Measurements from ENCODE around the gene SYDE1.

SYDE1 gene

DNA sequence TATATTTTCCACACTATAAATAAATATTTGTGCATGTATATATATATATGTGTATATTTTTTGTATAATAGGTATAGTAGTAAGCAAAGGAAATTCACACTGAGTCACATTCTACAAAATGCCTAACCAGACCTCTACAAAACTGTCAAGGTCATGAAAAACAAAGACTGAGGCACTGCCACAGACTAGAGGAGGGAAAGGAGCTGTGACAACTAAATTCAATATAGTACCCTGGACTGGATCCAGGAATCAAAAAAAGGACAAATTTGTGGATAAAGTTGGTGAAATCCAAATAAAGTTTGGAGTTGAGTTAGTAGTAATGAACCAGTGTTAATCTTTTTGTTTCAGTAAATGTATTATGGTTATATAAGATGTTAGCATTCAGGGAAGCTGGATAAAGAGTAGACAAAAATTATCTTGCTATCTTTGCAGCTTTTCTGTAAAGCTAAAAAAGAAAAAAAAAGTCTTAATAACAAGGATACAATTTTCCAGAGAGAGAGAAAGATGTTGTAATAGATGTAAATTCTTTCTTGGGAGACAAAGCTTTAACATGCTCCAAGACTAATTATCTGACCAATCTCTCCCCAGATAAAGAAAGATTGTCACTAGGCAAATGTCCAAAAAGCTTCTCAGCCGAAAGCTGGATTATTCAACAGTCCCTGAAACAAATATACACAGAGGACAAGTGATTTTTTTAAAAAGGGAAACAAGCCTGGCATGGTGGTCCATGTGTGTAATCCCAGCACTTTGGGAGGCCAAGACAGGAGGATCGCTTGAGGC is 19.1 kb downstream of the SYDE1 start:
- peak overlapping the region; percentile 80 for H3K4me3 ChIP-seq (ENCODE audit: low read length, poor library complexity, severe bottlenecking)
- no peak for TF ChIP-seq EZH2phosphoT487 (IDR thresholded peaks at IDR 0.05; ENCODE audit: borderline replicate concordance)
- TF ChIP-seq, protein P1, sequence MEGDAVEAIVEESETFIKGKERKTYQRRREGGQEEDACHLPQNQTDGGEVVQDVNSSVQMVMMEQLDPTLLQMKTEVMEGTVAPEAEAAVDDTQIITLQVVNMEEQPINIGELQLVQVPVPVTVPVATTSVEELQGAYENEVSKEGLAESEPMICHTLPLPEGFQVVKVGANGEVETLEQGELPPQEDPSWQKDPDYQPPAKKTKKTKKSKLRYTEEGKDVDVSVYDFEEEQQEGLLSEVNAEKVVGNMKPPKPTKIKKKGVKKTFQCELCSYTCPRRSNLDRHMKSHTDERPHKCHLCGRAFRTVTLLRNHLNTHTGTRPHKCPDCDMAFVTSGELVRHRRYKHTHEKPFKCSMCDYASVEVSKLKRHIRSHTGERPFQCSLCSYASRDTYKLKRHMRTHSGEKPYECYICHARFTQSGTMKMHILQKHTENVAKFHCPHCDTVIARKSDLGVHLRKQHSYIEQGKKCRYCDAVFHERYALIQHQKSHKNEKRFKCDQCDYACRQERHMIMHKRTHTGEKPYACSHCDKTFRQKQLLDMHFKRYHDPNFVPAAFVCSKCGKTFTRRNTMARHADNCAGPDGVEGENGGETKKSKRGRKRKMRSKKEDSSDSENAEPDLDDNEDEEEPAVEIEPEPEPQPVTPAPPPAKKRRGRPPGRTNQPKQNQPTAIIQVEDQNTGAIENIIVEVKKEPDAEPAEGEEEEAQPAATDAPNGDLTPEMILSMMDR (conservative IDR thresholded peaks at IDR 0.05; ENCODE audit: low read length), result no peak
- peaks cover 27% of the 10 kb centered on the region for H3K79me2 ChIP-seq (ENCODE audit: insufficient read depth, low read length)
- peaks cover 5% of the 10 kb centered on the region for H4K20me1 ChIP-seq (ENCODE audit: insufficient read depth, low read length, poor library complexity, severe bottlenecking)
- H3F3A ChIP-seq (ENCODE audit: low read depth), result no peaks in the 10 kb centered on the region
- H3K4me2 ChIP-seq (ENCODE audit: low read depth, low read length, poor library complexity, severe bottlenecking), result peak overlapping the region; percentile 79
- peaks cover 29% of the 10 kb centered on the region for H3K4me1 ChIP-seq (ENCODE audit: insufficient read depth, low read length, poor library complexity, severe bottlenecking)
- no peaks in the 10 kb centered on the region for H3K9me2 ChIP-seq (replicated peaks; ENCODE audit: low read depth, low read length)
- H3K9ac ChIP-seq (ENCODE audit: low read depth, low read length, poor library complexity, severe bottlenecking), result peak overlapping the region; percentile 78
- H3K36me3 ChIP-seq (ENCODE audit: insufficient read depth, low read length), result peaks cover 6% of the 10 kb centered on the region; the same call in 1 of the 2 replicates
- no peaks in the 10 kb centered on the region for H3K27me3 ChIP-seq (ENCODE audit: insufficient read depth, low read length, poor library complexity, severe bottlenecking)
- H2AFZ ChIP-seq (ENCODE audit: low read length), result peak overlapping the region; percentile 63; the same call in 1 of the 2 replicates
- H3K9me3 ChIP-seq (ENCODE audit: insufficient read depth, low read depth, low read length), result no peaks in the 10 kb centered on the region

DNA sequence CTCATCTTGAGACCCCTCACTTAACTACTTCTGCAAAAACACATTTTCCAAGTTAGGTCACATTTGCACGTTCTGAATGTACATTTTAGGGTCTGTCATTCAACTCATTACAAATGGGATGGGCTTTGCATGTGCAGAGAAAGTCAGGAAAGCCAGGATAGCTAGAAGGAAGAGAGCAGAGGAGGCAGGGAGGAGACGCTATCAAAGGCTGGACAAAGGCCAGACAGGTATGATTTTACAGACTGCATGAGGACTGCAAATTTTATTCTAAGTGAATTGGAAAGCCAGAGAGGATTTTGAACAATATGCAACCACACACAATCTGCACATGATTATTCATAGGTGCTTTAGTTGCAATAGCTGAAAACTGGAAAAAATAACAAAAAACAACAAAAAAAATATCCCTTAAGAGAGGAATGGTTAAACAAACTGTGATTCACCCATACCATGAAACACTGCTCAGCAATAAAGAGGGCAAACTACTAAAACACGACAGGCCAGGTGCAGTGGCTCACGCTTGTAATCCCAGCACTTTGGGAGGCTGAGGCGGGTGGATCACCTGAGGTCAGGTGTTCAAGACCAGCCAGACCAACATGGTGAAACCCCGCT is 21.1 kb downstream of the SYDE1 start:
- H3K36me3 ChIP-seq (ENCODE audit: insufficient read depth, low read length), result no peaks in the 10 kb centered on the region
- no peaks in the 10 kb centered on the region for H3K27me3 ChIP-seq (ENCODE audit: insufficient read depth, low read length, poor library complexity, severe bottlenecking)
- H4K20me1 ChIP-seq (ENCODE audit: insufficient read depth, low read length, poor library complexity, severe bottlenecking), result peaks cover 5% of the 10 kb centered on the region
- peaks cover 17% of the 10 kb centered on the region for H3K79me2 ChIP-seq (ENCODE audit: insufficient read depth, low read length)
- no peaks in the 10 kb centered on the region for H3F3A ChIP-seq (ENCODE audit: low read depth)
- TF ChIP-seq, protein P1 (conservative IDR thresholded peaks at IDR 0.05; ENCODE audit: low read length), result no peak
- no peak for TF ChIP-seq EZH2phosphoT487 (IDR thresholded peaks at IDR 0.05; ENCODE audit: borderline replicate concordance)
- no peaks in the 10 kb centered on the region for H3K9me2 ChIP-seq (replicated peaks; ENCODE audit: low read depth, low read length)
- no peak overlapping the region for H3K4me2 ChIP-seq (ENCODE audit: low read depth, low read length, poor library complexity, severe bottlenecking)
- no peak overlapping the region for H3K4me3 ChIP-seq (ENCODE audit: low read length, poor library complexity, severe bottlenecking)
- peaks cover 28% of the 10 kb centered on the region for H3K4me1 ChIP-seq (ENCODE audit: insufficient read depth, low read length, poor library complexity, severe bottlenecking)
- no peaks in the 10 kb centered on the region for H3K9me3 ChIP-seq (ENCODE audit: insufficient read depth, low read depth, low read length)
- H2AFZ ChIP-seq (ENCODE audit: low read length), result 0 out of 2 replicates have a peak overlapping the region, but pooled peaks have one; percentile 28
- H3K9ac ChIP-seq (ENCODE audit: low read depth, low read length, poor library complexity, severe bottlenecking), result no peak overlapping the region

DNA sequence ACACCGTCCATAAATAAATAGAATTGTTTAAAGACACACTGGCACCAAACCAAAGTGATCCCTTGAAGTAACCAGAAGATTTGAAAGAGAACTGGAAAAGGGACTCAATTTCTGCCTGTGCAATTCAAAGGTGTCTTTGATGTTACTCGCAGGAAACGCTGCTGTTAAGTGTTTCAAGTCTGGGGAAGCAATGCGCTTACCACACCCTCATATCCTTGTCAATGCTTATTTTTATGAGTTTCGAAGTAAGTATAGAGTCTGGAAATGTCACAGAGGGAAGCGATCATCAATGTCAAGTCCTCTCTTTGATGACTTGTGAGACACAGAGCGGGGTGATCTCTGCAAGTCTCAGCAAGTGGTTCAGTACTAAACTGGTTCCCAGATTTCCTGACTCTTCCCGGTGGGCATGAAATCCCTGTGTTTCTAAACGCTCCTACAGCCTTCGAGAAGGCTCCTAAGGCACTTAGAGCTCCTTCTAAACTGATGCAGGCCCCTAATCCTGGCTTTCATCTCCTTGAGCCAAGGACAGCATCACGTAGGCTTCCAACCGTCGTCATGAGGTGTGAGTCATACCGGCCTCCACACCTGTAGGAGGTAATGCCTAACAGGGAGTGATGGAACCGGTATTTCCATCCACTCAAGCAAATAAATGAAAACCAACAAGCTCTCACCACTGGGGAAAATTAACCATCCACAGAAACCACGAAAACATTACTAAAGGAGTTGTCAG is 22.8 kb downstream of the SYDE1 start:
- H3K4me1 ChIP-seq (ENCODE audit: insufficient read depth, low read length, poor library complexity, severe bottlenecking), result peaks cover 19% of the 10 kb centered on the region
- peak overlapping the region; percentile 62 for H3K4me2 ChIP-seq (ENCODE audit: low read depth, low read length, poor library complexity, severe bottlenecking)
- H2AFZ ChIP-seq (ENCODE audit: low read length), result no peak overlapping the region
- no peaks in the 10 kb centered on the region for H3F3A ChIP-seq (ENCODE audit: low read depth)
- peak overlapping the region; percentile 39 for H3K4me3 ChIP-seq (ENCODE audit: low read length, poor library complexity, severe bottlenecking)
- H4K20me1 ChIP-seq (ENCODE audit: insufficient read depth, low read length, poor library complexity, severe bottlenecking), result no peaks in the 10 kb centered on the region
- no peaks in the 10 kb centered on the region for H3K9me2 ChIP-seq (replicated peaks; ENCODE audit: low read depth, low read length)
- no peak overlapping the region for H3K9ac ChIP-seq (ENCODE audit: low read depth, low read length, poor library complexity, severe bottlenecking)
- H3K36me3 ChIP-seq (ENCODE audit: insufficient read depth, low read length), result no peaks in the 10 kb centered on the region
- H3K79me2 ChIP-seq (ENCODE audit: insufficient read depth, low read length), result no peaks in the 10 kb centered on the region
- TF ChIP-seq, protein P1 (conservative IDR thresholded peaks at IDR 0.05; ENCODE audit: low read length), result no peak
- no peak for TF ChIP-seq EZH2phosphoT487 (IDR thresholded peaks at IDR 0.05; ENCODE audit: borderline replicate concordance)
- no peaks in the 10 kb centered on the region for H3K9me3 ChIP-seq (ENCODE audit: insufficient read depth, low read depth, low read length)
- H3K27me3 ChIP-seq (ENCODE audit: insufficient read depth, low read length, poor library complexity, severe bottlenecking), result no peaks in the 10 kb centered on the region

All from Loucy (cell line).